Glutamatergic neuron (in vitro differentiated cells): ENCODE results near the gene SLC30A2. TPM values are rescaled to one million over a fixed set of nuclear protein-coding genes. Genes with fewer than 3 reads are reported as not detected.

Experiments
- DNase-seq: peaks from one replicate; pipeline ENCODE4 v3.0.0; 2022
- H3K27ac Mint-ChIP-seq: one replicate; pipeline ENCODE4 v1.8.0; 2020; ENCODE audit warnings: mild to moderate bottlenecking, mixed read lengths, inconsistent platforms; ENCODE audit not compliant: unreplicated experiment
- H3K27me3 Mint-ChIP-seq: one replicate; pipeline ENCODE4 v1.8.0; 2020; ENCODE audit warnings: mild to moderate bottlenecking, moderate library complexity, mixed read lengths, inconsistent platforms; ENCODE audit not compliant: unreplicated experiment
- H3K36me3 Mint-ChIP-seq: one replicate; pipeline ENCODE4 v1.8.0; 2020; ENCODE audit warnings: mild to moderate bottlenecking, mixed read lengths, inconsistent platforms; ENCODE audit not compliant: unreplicated experiment
- H3K4me1 Mint-ChIP-seq: one replicate; pipeline ENCODE4 v1.8.0; 2020; ENCODE audit warnings: mild to moderate bottlenecking, low read depth, mixed read lengths, inconsistent platforms; ENCODE audit not compliant: unreplicated experiment
- H3K4me3 Mint-ChIP-seq: one replicate; pipeline ENCODE4 v1.8.0; 2020; ENCODE audit warnings: mild to moderate bottlenecking, mixed read lengths, inconsistent platforms; ENCODE audit not compliant: unreplicated experiment
- H3K9me3 Mint-ChIP-seq: one replicate; pipeline ENCODE4 v1.8.0; 2020; ENCODE audit warnings: mild to moderate bottlenecking, moderate library complexity, mixed read lengths, inconsistent platforms; ENCODE audit not compliant: unreplicated experiment
- total RNA-seq: library from RNA; stranded (reverse); fragmentation: NEBNext Ultra II Directional; extraction: Animal tissue kit (Norgen Biotek cat#: 25700); gene quantifications from one replicate; pipeline ENCODE4 v1.2.1, GENCODE V29; 2021; ENCODE audit not compliant: unreplicated experiment
- TF ChIP-seq, protein P1 (sequence below): fragments of 200-600 bp; sonication (generic); IDR thresholded peaks from one replicate; pipeline ENCODE4 v1.5.0; 2021; ENCODE audit not compliant: partially characterized antibody, unreplicated experiment

Gene SLC30A2
- total RNA-seq, 1 donor from 2014 or later: not detected

DNA sequence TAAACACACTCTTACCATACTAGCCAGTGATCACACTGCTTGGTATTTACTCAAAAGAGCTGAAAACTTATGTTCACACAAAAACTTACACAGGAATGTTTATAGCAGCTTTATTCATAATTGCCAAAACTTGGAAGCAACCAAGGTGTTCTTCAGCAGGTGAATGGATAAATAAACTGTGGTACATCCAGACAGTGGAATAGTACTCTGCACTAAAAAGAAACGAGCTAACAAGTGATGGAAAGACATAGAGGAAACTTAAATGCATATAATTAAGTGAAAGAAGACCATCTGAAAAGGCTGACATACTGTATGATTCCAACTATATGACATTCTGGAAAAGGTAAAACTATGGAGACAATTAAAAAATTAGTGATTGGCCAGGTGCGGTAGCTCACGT is 45.0 kb upstream of the SLC30A2 start:
- Mint-ChIP-seq H3K4me3 (no peak overlapping the region), H3K27ac (no peak overlapping the region), H3K27me3 (peaks cover 5% of the 10 kb centered on the region), H3K36me3 (peaks cover 3% of the 10 kb centered on the region), H3K4me1 (peaks cover 6% of the 10 kb centered on the region), H3K9me3 (peaks cover 3% of the 10 kb centered on the region)
- no peak for DNase-seq
- TF ChIP-seq, protein P1, sequence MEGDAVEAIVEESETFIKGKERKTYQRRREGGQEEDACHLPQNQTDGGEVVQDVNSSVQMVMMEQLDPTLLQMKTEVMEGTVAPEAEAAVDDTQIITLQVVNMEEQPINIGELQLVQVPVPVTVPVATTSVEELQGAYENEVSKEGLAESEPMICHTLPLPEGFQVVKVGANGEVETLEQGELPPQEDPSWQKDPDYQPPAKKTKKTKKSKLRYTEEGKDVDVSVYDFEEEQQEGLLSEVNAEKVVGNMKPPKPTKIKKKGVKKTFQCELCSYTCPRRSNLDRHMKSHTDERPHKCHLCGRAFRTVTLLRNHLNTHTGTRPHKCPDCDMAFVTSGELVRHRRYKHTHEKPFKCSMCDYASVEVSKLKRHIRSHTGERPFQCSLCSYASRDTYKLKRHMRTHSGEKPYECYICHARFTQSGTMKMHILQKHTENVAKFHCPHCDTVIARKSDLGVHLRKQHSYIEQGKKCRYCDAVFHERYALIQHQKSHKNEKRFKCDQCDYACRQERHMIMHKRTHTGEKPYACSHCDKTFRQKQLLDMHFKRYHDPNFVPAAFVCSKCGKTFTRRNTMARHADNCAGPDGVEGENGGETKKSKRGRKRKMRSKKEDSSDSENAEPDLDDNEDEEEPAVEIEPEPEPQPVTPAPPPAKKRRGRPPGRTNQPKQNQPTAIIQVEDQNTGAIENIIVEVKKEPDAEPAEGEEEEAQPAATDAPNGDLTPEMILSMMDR: no peak

DNA sequence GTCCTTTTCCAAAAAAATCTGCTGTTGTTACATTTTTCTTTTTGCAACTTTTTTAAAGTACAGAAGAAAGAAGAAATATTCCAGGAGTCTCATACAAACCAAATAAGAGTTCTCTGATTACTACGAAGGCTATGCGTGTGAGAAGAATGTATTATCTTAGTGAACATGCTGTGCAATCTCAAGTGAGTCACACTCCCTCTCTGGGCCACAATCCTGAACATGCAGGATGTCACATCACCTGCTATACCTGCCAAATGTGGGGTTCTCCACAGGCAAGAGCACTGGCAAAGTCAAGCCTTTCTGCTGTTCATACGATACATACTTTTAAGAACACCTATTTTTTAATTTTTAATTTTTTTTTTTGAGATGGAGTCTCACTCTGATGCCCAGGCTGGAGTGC is 43.2 kb upstream of the SLC30A2 start:
- peaks cover 3% of the 10 kb centered on the region for H3K9me3 Mint-ChIP-seq
- no peak for DNase-seq
- no peaks in the 10 kb centered on the region for H3K4me1 Mint-ChIP-seq
- no peak overlapping the region for H3K27ac Mint-ChIP-seq
- H3K4me3 Mint-ChIP-seq: no peak overlapping the region
- H3K27me3 Mint-ChIP-seq: peaks cover 5% of the 10 kb centered on the region
- TF ChIP-seq, protein P1: no peak
- peaks cover 3% of the 10 kb centered on the region for H3K36me3 Mint-ChIP-seq

DNA sequence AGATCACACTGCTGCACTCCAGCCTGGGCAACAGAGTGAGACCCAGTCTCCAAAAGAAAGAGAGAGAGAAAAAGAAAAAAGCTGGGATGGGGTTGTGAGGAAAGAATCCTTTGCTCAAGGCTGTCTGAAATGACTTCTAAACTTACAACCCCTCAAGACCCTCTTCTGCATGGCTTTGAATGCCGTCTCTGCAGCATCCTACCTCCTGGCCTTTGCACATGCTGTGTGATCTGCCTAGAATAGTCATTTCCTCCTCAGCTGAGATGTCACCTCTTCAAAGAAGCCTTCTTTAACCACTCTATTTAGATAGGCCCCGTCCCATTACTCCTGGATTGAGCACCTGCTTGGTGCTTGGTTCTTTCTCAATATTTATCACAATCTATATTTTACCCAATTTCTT is 38.9 kb upstream of the SLC30A2 start:
- Mint-ChIP-seq H3K27me3 (peaks cover 4% of the 10 kb centered on the region), H3K36me3 (no peaks in the 10 kb centered on the region), H3K4me1 (no peaks in the 10 kb centered on the region), H3K9me3 (no peaks in the 10 kb centered on the region), H3K27ac (no peak overlapping the region), H3K4me3 (no peak overlapping the region)
- TF ChIP-seq, protein P1: no peak
- no peak for DNase-seq

DNA sequence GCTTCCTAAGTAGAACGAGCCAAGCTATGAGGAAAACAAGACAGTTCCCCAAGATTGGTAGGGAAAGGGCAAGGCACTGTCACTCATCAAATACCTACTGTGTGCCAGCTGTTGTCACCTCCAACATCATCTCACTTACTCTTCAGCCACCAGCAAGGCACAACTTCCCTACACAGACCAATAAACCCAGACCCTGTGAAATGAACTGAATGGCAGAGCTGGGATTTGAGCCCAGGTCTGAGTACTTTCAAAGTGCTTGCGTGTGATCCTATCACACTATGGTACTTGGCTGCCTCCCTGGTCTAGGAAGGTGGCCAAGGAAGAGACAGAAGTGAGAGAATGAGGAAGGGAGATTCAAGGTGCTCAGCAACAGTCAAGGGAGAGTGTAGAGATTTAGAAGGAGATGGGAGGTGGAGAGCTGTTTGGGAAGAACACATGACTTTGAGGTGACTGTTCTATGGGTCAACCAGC is 38.2 kb upstream of the SLC30A2 start:
- no peak overlapping the region for H3K27ac Mint-ChIP-seq
- H3K27me3 Mint-ChIP-seq: peaks cover 3% of the 10 kb centered on the region
- no peaks in the 10 kb centered on the region for H3K9me3 Mint-ChIP-seq
- TF ChIP-seq, protein P1: no peak
- no peaks in the 10 kb centered on the region for H3K36me3 Mint-ChIP-seq
- no peak overlapping the region for H3K4me3 Mint-ChIP-seq
- no peak for DNase-seq
- no peaks in the 10 kb centered on the region for H3K4me1 Mint-ChIP-seq

DNA sequence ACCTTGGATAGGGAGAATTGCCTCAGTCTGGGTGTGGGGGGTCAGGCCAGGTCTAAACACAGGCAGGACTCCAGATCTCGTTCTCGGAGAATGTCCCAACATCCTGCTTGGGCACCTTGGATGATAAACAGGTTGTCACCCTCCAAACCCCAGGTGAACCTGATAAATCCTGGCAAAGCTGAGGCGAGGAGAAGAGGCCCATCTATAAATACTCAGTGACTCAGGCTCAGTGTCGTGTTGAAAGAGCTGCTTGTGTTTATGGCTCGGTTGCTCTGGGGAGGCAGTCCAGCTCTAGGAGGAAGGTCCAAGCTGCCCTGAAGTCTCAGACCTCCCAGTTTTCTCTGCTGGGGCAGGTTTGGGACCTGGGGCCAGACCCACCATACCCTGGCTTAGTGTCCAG is 37.3 kb upstream of the SLC30A2 start:
- H3K4me1 Mint-ChIP-seq: no peaks in the 10 kb centered on the region
- TF ChIP-seq, protein P1: no peak
- H3K9me3 Mint-ChIP-seq: no peaks in the 10 kb centered on the region
- no peak overlapping the region for H3K4me3 Mint-ChIP-seq
- no peak for DNase-seq
- H3K36me3 Mint-ChIP-seq: no peaks in the 10 kb centered on the region
- H3K27me3 Mint-ChIP-seq: peaks cover 3% of the 10 kb centered on the region
- no peak overlapping the region for H3K27ac Mint-ChIP-seq
